Smooth muscle cell (in vitro differentiated cells): ENCODE data around the gene ELK3. TPM values are rescaled to one million over a fixed set of nuclear protein-coding genes. Genes with fewer than 3 reads are reported as not detected.

Experiments used
- DNase-seq: peaks from one replicate; lab custom pipeline; 2025; ENCODE audit not compliant: unreplicated experiment; lab: John Stamatoyannopoulos, UW
- H2AFZ ChIP-seq: fragments of 200-600 bp; sonication (generic); 2 replicates; pipeline ENCODE4 v1.6.0; 2016; ENCODE audit warnings: antibody characterized with exemption, low read depth, mild to moderate bottlenecking
- H3F3A ChIP-seq: fragments of 200-600 bp; sonication (generic); 2 replicates; pipeline ENCODE4 v1.6.0; 2017; ENCODE audit warnings: antibody characterized with exemption, low read depth
- H3K27ac ChIP-seq: fragments of 200-600 bp; sonication (generic); 2 replicates; pipeline ENCODE4 v1.5.1; 2016; ENCODE audit warnings: low read depth, mild to moderate bottlenecking
- H3K27me3 ChIP-seq: fragments of 200-600 bp; sonication (generic); 2 replicates; pipeline ENCODE4 v1.6.1; 2016; ENCODE audit warnings: low read depth, mild to moderate bottlenecking
- H3K36me3 ChIP-seq: fragments of 200-600 bp; sonication (generic); 2 replicates; pipeline ENCODE4 v1.5.1; 2016; ENCODE audit warnings: low read depth
- H3K4me1 ChIP-seq: fragments of 200-600 bp; sonication (generic); 2 replicates; pipeline ENCODE4 v1.5.1; 2016; ENCODE audit warnings: low read depth
- H3K4me2 ChIP-seq: fragments of 200-600 bp; sonication (generic); 2 replicates; pipeline ENCODE4 v1.6.0; 2016; ENCODE audit warnings: mild to moderate bottlenecking
- H3K4me3 ChIP-seq: fragments of 200-600 bp; sonication (generic); 2 replicates; pipeline ENCODE4 v1.5.1; 2016; ENCODE audit warnings: mild to moderate bottlenecking
- H3K79me2 ChIP-seq: fragments of 200-600 bp; sonication (generic); 2 replicates; pipeline ENCODE4 v1.6.0; 2016; ENCODE audit warnings: low read depth, mild to moderate bottlenecking
- H3K9ac ChIP-seq: fragments of 200-600 bp; sonication (generic); 2 replicates; pipeline ENCODE4 v1.6.0; 2016; ENCODE audit warnings: low read depth
- H3K9me3 ChIP-seq: fragments of 200-600 bp; sonication (generic); replicated peaks from 2 replicates; pipeline ENCODE4 v1.5.1; 2016; ENCODE audit warnings: low read depth
- H4K20me1 ChIP-seq: fragments of 200-600 bp; sonication (generic); 2 replicates; pipeline ENCODE4 v1.6.0; 2016; ENCODE audit warnings: low read depth
- CTCF ChIP-seq: fragments of 200-600 bp; sonication (generic); IDR thresholded peaks from 2 replicates; pipeline ENCODE4 v1.5.1; 2017; ENCODE audit warnings: borderline replicate concordance, mild to moderate bottlenecking, antibody characterized with exemption; ENCODE audit not compliant: insufficient read depth, poor library complexity, severe bottlenecking
- WGBS: methylation state at CpG from one replicate; pipeline ENCODE4 v1.1.7; 2016; ENCODE audit warnings: low lambda C conversion rate; 5-methylcytosine and 5-hydroxymethylcytosine counted together
- polyA plus RNA-seq: library from polyadenylated mRNA; unstranded; fragments of >200 nt; fragmentation: Nextera tagmentation; extraction: Ambion mirVana; gene quantifications from 2 replicates; pipeline ENCODE4 v1.2.1, GENCODE V29; 2016
- total RNA-seq: library from RNA; depleted of rRNA; stranded (reverse); fragments of >200 nt; gene quantifications from 2 replicates; pipeline ENCODE4 v1.2.3, GENCODE V29; 2014

Gene ELK3
- total and polyA plus RNA-seq, 2 experiments from 2014 or later: 43.1 to 44.3 TPM

GRCh38 chr12:96235484-96235826, 41.3 kb downstream of the ELK3 start:
- no peak for TF ChIP-seq CTCF
- WGBS: 95% methylated on average over 5 of the region's 5 CpGs
- Histone ChIP-seq H3K9me3 (no peaks in the 10 kb centered on the region), H3K36me3 (no peaks in the 10 kb centered on the region), H3K4me1 (peaks cover 10% of the 10 kb centered on the region), H4K20me1 (peaks cover 99% of the 10 kb centered on the region), H3K9ac (no peak overlapping the region), H3K27ac (no peak overlapping the region), H3K4me2 (no peak overlapping the region), H2AFZ (no peak overlapping the region), H3K79me2 (peaks cover 51% of the 10 kb centered on the region), H3F3A (peaks cover 18% of the 10 kb centered on the region), H3K4me3 (no peak overlapping the region), H3K27me3 (no peaks in the 10 kb centered on the region)
- no peak for DNase-seq

- no peak for DNase-seq
- 78% methylated on average over 18 of the region's 18 CpGs for WGBS
- no peak overlapping the region for H2AFZ ChIP-seq
- peak overlapping the region; percentile 79 for H3K27ac ChIP-seq
- no peaks in the 10 kb centered on the region for H3K27me3 ChIP-seq
- peaks cover 48% of the 10 kb centered on the region for H3K79me2 ChIP-seq
- H3K4me2 ChIP-seq: peak overlapping the region; percentile 60
- no peaks in the 10 kb centered on the region for H3K9me3 ChIP-seq
- TF ChIP-seq CTCF: no peak
- no peak overlapping the region for H3K9ac ChIP-seq
- no peaks in the 10 kb centered on the region for H3K36me3 ChIP-seq
- H3F3A ChIP-seq: peaks cover 18% of the 10 kb centered on the region
- H3K4me3 ChIP-seq: no peak overlapping the region
- H3K4me1 ChIP-seq: peaks cover 11% of the 10 kb centered on the region
- peaks cover 99% of the 10 kb centered on the region for H4K20me1 ChIP-seq
Measured at GRCh38 chr12:96236221-96236822, 42.1 kb downstream of the ELK3 start.

- H3K9me3 ChIP-seq: no peaks in the 10 kb centered on the region
Measured at GRCh38 chr12:96237035-96237434, 42.9 kb downstream of the ELK3 start.

More at GRCh38 chr12:96237035-96237434, 42.9 kb downstream of the ELK3 start:
- Histone ChIP-seq H2AFZ (no peak overlapping the region), H3K9ac (no peak overlapping the region), H3K36me3 (no peaks in the 10 kb centered on the region), H3K27ac (peak overlapping the region; percentile 79), H4K20me1 (peaks cover 99% of the 10 kb centered on the region), H3K4me2 (peak overlapping the region; percentile 60), H3F3A (peaks cover 18% of the 10 kb centered on the region), H3K4me3 (no peak overlapping the region), H3K79me2 (peaks cover 41% of the 10 kb centered on the region), H3K4me1 (peaks cover 11% of the 10 kb centered on the region), H3K27me3 (no peaks in the 10 kb centered on the region)
- WGBS: 92% methylated on average over 7 of the region's 7 CpGs
- DNase-seq: no peak
- no peak for TF ChIP-seq CTCF
